Adrenal gland (tissue), 12 donors: ENCODE measurements around the gene SLC10A1. TPM values are rescaled to one million over a fixed set of nuclear protein-coding genes. Genes with fewer than 3 reads are reported as not detected.

Experiments used
- polyA plus RNA-seq, 3 donors: library from polyadenylated mRNA; stranded (reverse); fragments of 200-250 nt in 2 of 3; fragments of 350-450 nt in 1 of 3; fragmentation: Illumina TruSeq in 1 of 3; extraction: RNeasy Lipid Tissue Mini Kit (QIAGEN cat#74804) in 1 of 3; gene quantifications; one replicate each; pipeline ENCODE4 v1.2.3, GENCODE V29; 2013 to 2014
- small RNA-seq, 2 donors: library from RNA; depleted of rRNA; stranded (forward); fragments of <200 nt; gene quantifications; one replicate each; pipeline ENCODE3, GENCODE V24; 2016
- total RNA-seq, 9 donors: library from RNA; depleted of rRNA in 4 of 9; stranded (reverse); fragments of >200 nt in 4 of 9; fragments of 120-200 nt in 1 of 9; fragmentation: NEBNext Ultra II Directional in 1 of 9; extraction: Animal tissue kit (Norgen Biotek cat#: 25700) in 1 of 9; gene quantifications; one replicate each; pipeline versions ENCODE4 v1.1.0 to v1.2.4, GENCODE V29; 2013 to 2023
- donor health status: healthy with polysubstance abuse.
- donor health status: Bipolar disorder and iron deficiency.
- donor health status: DM: yes; HTN: yes; CAD: no.
- donor health status: DM: no; HTN: no; CAD: no.
- donor health status: DM: no; HTN: no; CAD: no.
- donor health status: DM: yes; HTN: yes; CAD: no.

The SLC10A1 gene
- total and polyA plus RNA-seq, 12 donors: not detected

Small RNA genes lying within 50 kb of the gene (small RNA-seq; reads per million reads assigned to genes)
- gene RF00614: 0 reads per million in 2 donors

Other genes with a start within 250 kb of the SLC10A1 start
- under 1 TPM in 7 of 9 donors, not detected in 2; 0.04 to 0.61 (median 0.30) TPM for gene CCDC177, start 222.4 kb downstream of the SLC10A1 start, total RNA-seq
- under 1 TPM in 2 of 3 donors, not detected in 1; 0.07 to 0.40 TPM for gene CCDC177, start 222.4 kb downstream of the SLC10A1 start, polyA plus RNA-seq
- 10 to 100 TPM; 13.0 to 75.5 (median 49.7) TPM for gene SUSD6, start 185.6 kb downstream of the SLC10A1 start, total RNA-seq
- 10 to 100 TPM in 1 of 3 donors, 1 to 10 TPM in 2; 7.8 to 22.8 (median 9.3) TPM for gene SUSD6, start 185.6 kb downstream of the SLC10A1 start, polyA plus RNA-seq
- 100 to 1,000 TPM; 144 to 387 (median 301) TPM for gene SRSF5, start 30.1 kb downstream of the SLC10A1 start, total RNA-seq
- gene SRSF5, start 30.1 kb downstream of the SLC10A1 start, polyA plus RNA-seq: 100 to 1,000 TPM; 296 to 912 (median 745) TPM
- 1 to 10 TPM in 8 of 9 donors, under 1 TPM in 1; 0.33 to 7.3 (median 3.7) TPM for gene SMOC1, start 82.2 kb upstream of the SLC10A1 start, total RNA-seq
- 10 to 100 TPM in 2 of 3 donors, 1 to 10 TPM in 1; 6.4 to 19.8 (median 10.2) TPM for gene SMOC1, start 82.2 kb upstream of the SLC10A1 start, polyA plus RNA-seq